ENCODE measurements around the gene RPL12.

- TF ChIP-seq CTCF (IDR thresholded peaks at IDR 0.05), result no peak
- no peak for TF ChIP-seq REST (IDR thresholded peaks at IDR 0.05)
- TF ChIP-seq ZNF302 (CRISPR knock-in tag; IDR thresholded peaks at IDR 0.05), result no peak
- TF ChIP-seq FOSL2 (IDR thresholded peaks at IDR 0.05), result no peak
- TF ChIP-seq FOSL2 (CRISPR knock-in tag; IDR thresholded peaks at IDR 0.05), result no peak
- TF ChIP-seq KDM1A (IDR thresholded peaks at IDR 0.05; ENCODE audit: low read depth), result no peak
- TF ChIP-seq POLR2A (IDR thresholded peaks at IDR 0.05; ENCODE audit: low read length), result no peak
- TF ChIP-seq MYC (IDR thresholded peaks at IDR 0.05; ENCODE audit: borderline replicate concordance, low read length), result no peak
- TF ChIP-seq JUN (IDR thresholded peaks at IDR 0.05), result no peak
Observed at GRCh38 chr9:127398715-127399400, 52.3 kb downstream of the RPL12 start.

All from A549 (cell line).